Measurements from ENCODE around the gene PCDH7.

DNA sequence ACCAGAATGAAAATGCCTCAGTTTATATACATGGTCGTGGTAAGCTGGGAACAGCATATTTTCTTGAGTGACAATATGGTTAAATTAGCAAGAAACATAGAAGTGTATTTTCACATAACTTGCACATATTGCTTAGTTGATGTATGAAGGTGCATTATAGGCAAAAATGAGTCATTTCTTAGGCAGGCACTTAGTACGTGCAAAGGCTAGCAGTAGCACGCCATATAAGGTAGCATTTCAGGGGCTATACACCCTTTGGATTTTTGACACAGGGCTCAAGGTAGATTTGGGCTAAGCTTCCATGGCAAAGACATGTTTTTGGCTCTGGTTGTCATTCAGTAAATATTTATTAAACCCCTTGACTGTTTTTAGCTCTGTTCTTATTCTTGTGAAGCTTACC, 33.1 kb downstream of the PCDH7 start:
- TF ChIP-seq, protein P1, sequence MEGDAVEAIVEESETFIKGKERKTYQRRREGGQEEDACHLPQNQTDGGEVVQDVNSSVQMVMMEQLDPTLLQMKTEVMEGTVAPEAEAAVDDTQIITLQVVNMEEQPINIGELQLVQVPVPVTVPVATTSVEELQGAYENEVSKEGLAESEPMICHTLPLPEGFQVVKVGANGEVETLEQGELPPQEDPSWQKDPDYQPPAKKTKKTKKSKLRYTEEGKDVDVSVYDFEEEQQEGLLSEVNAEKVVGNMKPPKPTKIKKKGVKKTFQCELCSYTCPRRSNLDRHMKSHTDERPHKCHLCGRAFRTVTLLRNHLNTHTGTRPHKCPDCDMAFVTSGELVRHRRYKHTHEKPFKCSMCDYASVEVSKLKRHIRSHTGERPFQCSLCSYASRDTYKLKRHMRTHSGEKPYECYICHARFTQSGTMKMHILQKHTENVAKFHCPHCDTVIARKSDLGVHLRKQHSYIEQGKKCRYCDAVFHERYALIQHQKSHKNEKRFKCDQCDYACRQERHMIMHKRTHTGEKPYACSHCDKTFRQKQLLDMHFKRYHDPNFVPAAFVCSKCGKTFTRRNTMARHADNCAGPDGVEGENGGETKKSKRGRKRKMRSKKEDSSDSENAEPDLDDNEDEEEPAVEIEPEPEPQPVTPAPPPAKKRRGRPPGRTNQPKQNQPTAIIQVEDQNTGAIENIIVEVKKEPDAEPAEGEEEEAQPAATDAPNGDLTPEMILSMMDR (IDR thresholded peaks at IDR 0.05): no peak
- TF ChIP-seq POLR2A (IDR thresholded peaks at IDR 0.05): no peak

All from thyroid gland (tissue), 4 donors.